Measurements from ENCODE around the gene ACTL10. TPM values are rescaled to one million over a fixed set of nuclear protein-coding genes. Genes with fewer than 3 reads are reported as not detected.

Gene ACTL10
- polyA plus RNA-seq (2013) = 0.01 TPM in 1 of 2 replicates, not detected in the other

- Histone ChIP-seq H3K9me3 (ENCODE audit: insufficient read depth, low read depth, low read length) (no peaks in the 10 kb centered on the region), H4K12ac (ENCODE audit: low read depth, low read length) (no peak within 1 kb of the TSS), H3K79me2 (ENCODE audit: control insufficient read depth, insufficient read depth, low read length, poor library complexity) (peaks cover 7% of the 10 kb centered on the region), H3K4me3 (ENCODE audit: low read depth, low read length) (peak within 1 kb of the TSS; percentile 57), H2BK120ac (ENCODE audit: insufficient read depth, low read length, poor library complexity) (no peak within 1 kb of the TSS), H3K4me2 (ENCODE audit: low read length) (peak within 1 kb of the TSS; percentile 55), H3K27ac (ENCODE audit: low read depth, low read length) (no peak within 1 kb of the TSS), H2BK12ac (ENCODE audit: low read length) (no peak within 1 kb of the TSS), H4K91ac (ENCODE audit: low read depth, low read length) (no peak within 1 kb of the TSS), H2AFZ (ENCODE audit: insufficient read depth, low read length, poor library complexity) (no peak within 1 kb of the TSS), H3K4me1 (ENCODE audit: control insufficient read depth in 1 of 2, insufficient read depth in 2 of 2, low read length in 2 of 2) (peaks cover 11 to 12% of the 10 kb centered on the region in 2 experiments), H3K36me3 (ENCODE audit: control insufficient read depth in 1 of 2, insufficient read depth in 2 of 2, low read length in 2 of 2) (peaks cover 42 to 46% of the 10 kb centered on the region in 2 experiments), H3K23ac (ENCODE audit: low read length) (no peak within 1 kb of the TSS), H3K4ac (ENCODE audit: low read depth, low read length) (no peak within 1 kb of the TSS), H2AK5ac (ENCODE audit: low read length) (no peak within 1 kb of the TSS), H3K14ac (ENCODE audit: low read length) (no peak within 1 kb of the TSS), H3K79me1 (ENCODE audit: low read length) (peaks cover 10% of the 10 kb centered on the region), H3K27me3 (ENCODE audit: insufficient read depth, low read length) (no peaks in the 10 kb centered on the region), H3K9ac (ENCODE audit: low read length) (no peak within 1 kb of the TSS), H3K18ac (ENCODE audit: low read length) (no peak within 1 kb of the TSS), H4K8ac (ENCODE audit: low read depth, low read length) (no peak within 1 kb of the TSS), H2BK5ac (ENCODE audit: low read depth, low read length, poor library complexity) (no peak within 1 kb of the TSS)
- peak; percentile 93 to 94 for DNase-seq
- WGBS (ENCODE audit: extremely low coverage, insufficient coverage, insufficient read length) = no CpG with 5 or more reads among the region's 50 CpGs
Observed at GRCh38 chr20:33666293-33667244, at the start of gene ACTL10. Gene ACTL10 (plus strand): TSS chr20:33666943. CDS start chr20:33667498, 555 bp downstream.

DNA sequence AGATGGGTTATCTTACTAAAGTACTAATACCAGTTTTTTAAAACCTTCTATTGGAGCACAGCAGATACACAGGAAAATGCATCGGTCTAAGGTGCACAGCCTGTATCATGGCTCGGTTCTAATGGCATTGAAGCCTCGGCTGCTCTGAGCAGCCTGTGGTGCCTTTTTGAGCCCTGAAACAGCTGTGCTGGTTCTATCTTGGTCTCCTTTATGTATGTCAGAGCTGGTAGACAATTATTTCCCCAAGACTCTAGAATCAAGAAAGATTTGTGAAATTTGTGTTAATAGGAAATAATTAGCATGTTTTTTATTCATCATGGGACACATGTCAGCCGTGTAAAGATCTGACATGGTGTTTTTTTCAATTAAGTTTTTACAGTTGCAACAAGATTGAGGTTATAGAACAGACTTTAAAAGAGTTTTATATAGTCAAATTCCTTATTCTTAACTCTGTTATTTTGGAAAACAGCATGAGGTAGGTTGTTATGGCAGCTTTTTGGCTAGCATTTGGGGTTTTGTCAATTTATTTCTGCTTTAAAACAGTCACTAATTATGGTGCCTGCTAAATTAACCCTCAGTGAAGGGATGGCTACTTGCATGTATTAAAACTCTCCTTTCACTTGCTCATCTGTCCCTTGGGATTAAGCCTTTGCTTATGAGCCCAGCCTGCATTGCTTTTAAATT, 44.9 kb upstream of the ACTL10 start:
- Histone ChIP-seq H3K9ac (ENCODE audit: low read length) (no peak overlapping the region), H3K4me3 (ENCODE audit: low read depth, low read length) (no peak overlapping the region), H2BK5ac (ENCODE audit: low read depth, low read length, poor library complexity) (no peak overlapping the region), H3K9me3 (ENCODE audit: insufficient read depth, low read depth, low read length) (no peaks in the 10 kb centered on the region), H2BK120ac (ENCODE audit: insufficient read depth, low read length, poor library complexity) (no peak overlapping the region), H3K14ac (ENCODE audit: low read length) (no peak overlapping the region), H2AFZ (ENCODE audit: insufficient read depth, low read length, poor library complexity) (no peak overlapping the region), H3K79me2 (ENCODE audit: control insufficient read depth, insufficient read depth, low read length, poor library complexity) (no peaks in the 10 kb centered on the region), H3K36me3 (ENCODE audit: control insufficient read depth in 1 of 2, insufficient read depth in 2 of 2, low read length in 2 of 2) (peaks cover 13 to 16% of the 10 kb centered on the region in 2 experiments), H4K91ac (ENCODE audit: low read depth, low read length) (no peak overlapping the region), H3K23ac (ENCODE audit: low read length) (no peak overlapping the region), H4K12ac (ENCODE audit: low read depth, low read length) (no peak overlapping the region), H3K4ac (ENCODE audit: low read depth, low read length) (no peak overlapping the region), H3K79me1 (ENCODE audit: low read length) (no peaks in the 10 kb centered on the region), H3K4me1 (ENCODE audit: control insufficient read depth in 1 of 2, insufficient read depth in 2 of 2, low read length in 2 of 2) (no peaks in the 10 kb centered on the region), H3K18ac (ENCODE audit: low read length) (no peak overlapping the region), H4K8ac (ENCODE audit: low read depth, low read length) (no peak overlapping the region), H2BK12ac (ENCODE audit: low read length) (no peak overlapping the region), H2AK5ac (ENCODE audit: low read length) (no peak overlapping the region), H3K27me3 (ENCODE audit: insufficient read depth, low read length) (no peaks in the 10 kb centered on the region), H3K27ac (ENCODE audit: low read depth, low read length) (no peak overlapping the region), H3K4me2 (ENCODE audit: low read length) (no peak overlapping the region)
- no peak for DNase-seq
- no CpG with 5 or more reads among the region's 4 CpGs for WGBS (ENCODE audit: extremely low coverage, insufficient coverage, insufficient read length)

- Histone ChIP-seq H3K4ac (ENCODE audit: low read depth, low read length) (no peak overlapping the region), H4K12ac (ENCODE audit: low read depth, low read length) (no peak overlapping the region), H3K18ac (ENCODE audit: low read length) (no peak overlapping the region), H3K27ac (ENCODE audit: low read depth, low read length) (no peak overlapping the region), H3K9me3 (ENCODE audit: insufficient read depth, low read depth, low read length) (no peaks in the 10 kb centered on the region), H3K4me1 (ENCODE audit: control insufficient read depth in 1 of 2, insufficient read depth in 2 of 2, low read length in 2 of 2) (no peaks in the 10 kb centered on the region), H3K79me2 (ENCODE audit: control insufficient read depth, insufficient read depth, low read length, poor library complexity) (no peaks in the 10 kb centered on the region), H3K79me1 (ENCODE audit: low read length) (no peaks in the 10 kb centered on the region), H3K4me2 (ENCODE audit: low read length) (no peak overlapping the region), H3K4me3 (ENCODE audit: low read depth, low read length) (no peak overlapping the region), H3K27me3 (ENCODE audit: insufficient read depth, low read length) (no peaks in the 10 kb centered on the region), H4K91ac (ENCODE audit: low read depth, low read length) (no peak overlapping the region), H3K14ac (ENCODE audit: low read length) (no peak overlapping the region), H2BK12ac (ENCODE audit: low read length) (no peak overlapping the region), H2BK5ac (ENCODE audit: low read depth, low read length, poor library complexity) (no peak overlapping the region), H2AFZ (ENCODE audit: insufficient read depth, low read length, poor library complexity) (no peak overlapping the region), H3K36me3 (ENCODE audit: control insufficient read depth in 1 of 2, insufficient read depth in 2 of 2, low read length in 2 of 2) (peaks cover 16% of the 10 kb centered on the region in 2 experiments), H3K9ac (ENCODE audit: low read length) (no peak overlapping the region), H2AK5ac (ENCODE audit: low read length) (no peak overlapping the region), H4K8ac (ENCODE audit: low read depth, low read length) (no peak overlapping the region), H3K23ac (ENCODE audit: low read length) (no peak overlapping the region), H2BK120ac (ENCODE audit: insufficient read depth, low read length, poor library complexity) (no peak overlapping the region)
- no peak for DNase-seq
- no CpG with 5 or more reads among the region's 10 CpGs for WGBS (ENCODE audit: extremely low coverage, insufficient coverage, insufficient read length)
Observed at GRCh38 chr20:33622705-33623365, 43.9 kb upstream of the ACTL10 start.

DNA sequence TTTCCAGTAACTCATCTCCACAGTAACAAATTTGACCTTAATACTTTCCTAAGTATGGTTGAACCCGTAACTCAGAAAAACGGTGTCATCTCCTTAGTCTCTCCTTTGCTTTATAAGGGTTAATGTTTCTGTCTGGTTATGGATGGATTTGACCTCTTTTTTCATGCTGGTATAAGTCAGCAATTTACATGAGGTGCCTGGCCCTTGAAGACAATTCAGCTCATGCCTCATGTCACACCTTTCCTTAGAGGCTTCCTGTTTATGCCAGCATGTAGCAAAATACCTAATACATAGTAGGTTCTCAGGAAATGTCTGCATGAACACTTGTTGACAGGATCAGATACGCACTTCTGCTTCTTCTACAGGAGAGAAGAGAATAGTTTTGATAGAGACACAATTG, 42.3 kb upstream of the ACTL10 start:
- no peak overlapping the region for H3K23ac ChIP-seq (ENCODE audit: low read length)
- H3K9ac ChIP-seq (ENCODE audit: low read length) = no peak overlapping the region
- no peaks in the 10 kb centered on the region for H3K9me3 ChIP-seq (ENCODE audit: insufficient read depth, low read depth, low read length)
- H3K4me2 ChIP-seq (ENCODE audit: low read length) = no peak overlapping the region
- H3K4ac ChIP-seq (ENCODE audit: low read depth, low read length) = no peak overlapping the region
- H3K36me3 ChIP-seq (ENCODE audit: control insufficient read depth in 1 of 2, insufficient read depth in 2 of 2, low read length in 2 of 2) = peaks cover 12 to 16% of the 10 kb centered on the region in 2 experiments
- H2BK5ac ChIP-seq (ENCODE audit: low read depth, low read length, poor library complexity) = no peak overlapping the region
- no peak for DNase-seq
- H4K12ac ChIP-seq (ENCODE audit: low read depth, low read length) = no peak overlapping the region
- H2AFZ ChIP-seq (ENCODE audit: insufficient read depth, low read length, poor library complexity) = no peak overlapping the region
- no peaks in the 10 kb centered on the region for H3K79me1 ChIP-seq (ENCODE audit: low read length)
- H2BK120ac ChIP-seq (ENCODE audit: insufficient read depth, low read length, poor library complexity) = no peak overlapping the region
- no peak overlapping the region for H3K14ac ChIP-seq (ENCODE audit: low read length)
- no peak overlapping the region for H3K27ac ChIP-seq (ENCODE audit: low read depth, low read length)
- WGBS (ENCODE audit: extremely low coverage, insufficient coverage, insufficient read length) = no CpG with 5 or more reads among the region's 3 CpGs
- no peaks in the 10 kb centered on the region for H3K79me2 ChIP-seq (ENCODE audit: control insufficient read depth, insufficient read depth, low read length, poor library complexity)
- no peaks in the 10 kb centered on the region for H3K27me3 ChIP-seq (ENCODE audit: insufficient read depth, low read length)
- no peak overlapping the region for H3K4me3 ChIP-seq (ENCODE audit: low read depth, low read length)
- no peaks in the 10 kb centered on the region for H3K4me1 ChIP-seq (ENCODE audit: control insufficient read depth in 1 of 2, insufficient read depth in 2 of 2, low read length in 2 of 2)
- no peak overlapping the region for H2BK12ac ChIP-seq (ENCODE audit: low read length)
- no peak overlapping the region for H4K91ac ChIP-seq (ENCODE audit: low read depth, low read length)
- no peak overlapping the region for H2AK5ac ChIP-seq (ENCODE audit: low read length)
- no peak overlapping the region for H4K8ac ChIP-seq (ENCODE audit: low read depth, low read length)
- no peak overlapping the region for H3K18ac ChIP-seq (ENCODE audit: low read length)
